Measurements from ENCODE around the gene NAV3.

NAV3 gene

GRCh38 chr12:78186670-78187069 is 356.0 kb downstream of the NAV3 start:
- no peak for DNase-seq (ENCODE audit: low read depth)

- no peak for DNase-seq (ENCODE audit: low read depth)
Observed at GRCh38 chr12:78187741-78188140, 357.0 kb downstream of the NAV3 start.

DNA sequence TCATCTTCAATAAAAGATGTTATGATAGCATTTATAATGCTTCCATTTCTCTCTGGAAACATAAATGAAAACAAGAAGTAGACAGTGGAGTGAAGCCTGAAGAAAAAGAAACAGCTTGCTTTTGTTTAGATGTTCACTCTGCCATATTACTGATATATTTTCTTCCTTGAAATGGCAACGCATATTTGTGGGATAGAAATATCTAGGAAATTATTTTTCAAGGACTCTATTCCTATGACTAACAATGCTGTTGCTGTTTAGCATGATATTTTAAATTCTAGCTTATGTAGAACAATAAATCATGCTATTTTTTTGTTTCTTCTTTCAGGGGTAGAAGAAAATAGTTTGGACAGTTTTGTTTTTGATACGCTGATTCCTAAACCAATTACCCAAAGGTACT is 359.0 kb downstream of the NAV3 start:
- DNase-seq (ENCODE audit: low read depth) = no peak

GRCh38 chr12:78191611-78192010 is 360.9 kb downstream of the NAV3 start:
- DNase-seq (ENCODE audit: low read depth) = no peak

- no peak for DNase-seq (ENCODE audit: low read depth)
Observed at GRCh38 chr12:78192979-78193378, 362.3 kb downstream of the NAV3 start.

DNA sequence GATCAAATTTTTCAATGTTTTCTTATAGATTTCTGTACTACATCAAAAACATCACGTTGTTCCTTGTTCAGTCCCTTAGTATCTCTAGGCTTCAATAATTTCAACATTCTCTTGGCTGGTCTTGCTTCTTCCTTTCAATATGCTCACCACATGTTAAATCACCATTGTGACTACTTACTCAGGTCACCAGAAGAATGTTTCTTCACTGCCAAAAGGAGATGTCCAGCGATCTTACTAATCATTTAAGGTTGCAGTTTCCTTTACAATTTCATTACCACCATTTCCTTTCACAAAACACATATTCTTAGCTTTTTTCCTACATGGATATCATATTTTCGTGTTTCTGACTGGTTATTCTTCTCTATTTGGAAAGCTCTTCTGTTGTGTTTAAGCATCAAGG is 363.8 kb downstream of the NAV3 start:
- no peak for DNase-seq (ENCODE audit: low read depth)

GRCh38 chr12:78198896-78199295 is 368.2 kb downstream of the NAV3 start:
- no peak for DNase-seq (ENCODE audit: low read depth)

DNA sequence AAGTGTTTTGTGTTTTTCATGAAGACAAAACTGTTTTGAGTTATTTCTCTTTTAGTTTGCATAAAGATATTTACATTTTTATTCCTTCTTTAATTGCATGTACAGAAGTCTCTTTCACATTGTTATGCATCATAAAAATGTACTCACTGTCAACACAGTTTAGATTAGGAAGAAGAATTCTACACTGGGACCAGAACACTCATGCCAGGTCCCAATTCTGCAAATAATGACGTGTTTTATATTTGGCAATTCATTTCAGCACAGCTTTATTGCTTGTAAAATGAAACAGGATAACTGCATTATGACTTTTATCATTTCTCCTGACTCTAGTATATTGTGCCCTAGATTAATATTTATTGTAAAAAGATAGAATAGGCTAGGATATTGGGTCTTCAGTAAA is 369.2 kb downstream of the NAV3 start:
- DNase-seq (ENCODE audit: low read depth) = no peak

GRCh38 chr12:78204926-78205325 is 374.2 kb downstream of the NAV3 start:
- no peak for DNase-seq (ENCODE audit: low read depth)

GRCh38 chr12:78208092-78208491 is 377.4 kb downstream of the NAV3 start:
- DNase-seq (ENCODE audit: low read depth) = no peak

DNA sequence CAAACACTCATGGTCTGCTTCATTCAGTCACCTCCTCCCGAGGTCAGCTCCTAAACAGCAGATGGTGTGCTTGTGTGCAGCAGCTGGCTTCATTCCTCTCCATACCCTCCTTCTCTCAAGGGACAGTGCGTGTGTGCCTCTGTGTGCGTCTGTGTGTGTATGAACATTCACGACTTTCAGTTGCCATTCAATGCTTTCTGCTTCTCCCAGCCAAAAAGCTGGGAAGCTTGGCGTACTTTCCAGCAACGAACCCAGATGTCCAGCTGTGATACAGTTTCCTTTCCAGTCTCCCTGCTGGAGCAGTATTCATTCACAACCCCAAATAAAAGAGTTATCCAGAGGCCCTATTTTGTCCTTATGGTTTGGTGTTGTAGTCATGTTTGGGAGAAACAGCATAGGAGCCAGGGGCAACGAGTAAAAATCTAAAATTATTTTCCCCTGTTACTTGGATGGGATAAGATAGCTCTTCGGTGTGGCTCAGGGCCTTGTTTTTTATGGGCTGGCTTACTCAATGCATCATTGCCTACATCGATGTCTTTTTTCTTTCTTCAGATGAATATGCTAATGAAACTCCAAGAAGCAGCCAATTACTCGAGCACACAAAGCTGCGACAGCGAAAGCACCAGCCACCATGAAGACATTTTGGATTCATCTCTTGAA is 379.3 kb downstream of the NAV3 start:
- DNase-seq (ENCODE audit: low read depth) = no peak

DNA sequence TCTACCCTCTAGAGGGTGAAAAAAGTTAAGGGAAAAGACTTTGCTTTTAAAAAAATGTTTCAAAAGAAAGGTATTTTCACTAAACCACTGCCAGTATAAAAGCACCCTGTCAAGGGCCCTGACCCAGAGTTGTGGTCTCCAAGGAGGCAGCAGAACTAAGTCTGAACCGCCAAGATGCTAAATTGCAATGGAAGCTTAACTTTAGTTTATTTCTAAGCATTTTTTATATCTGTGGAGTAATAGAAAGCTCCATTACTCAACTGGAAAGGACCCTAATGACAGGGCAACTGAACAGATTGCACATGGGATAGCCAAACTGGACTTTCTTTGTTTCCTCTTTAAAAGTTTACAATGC is 379.8 kb downstream of the NAV3 start:
- DNase-seq (ENCODE audit: low read depth) = no peak

- DNase-seq (ENCODE audit: low read depth) = no peak
Observed at GRCh38 chr12:78210894-78211302, 380.2 kb downstream of the NAV3 start.

DNA sequence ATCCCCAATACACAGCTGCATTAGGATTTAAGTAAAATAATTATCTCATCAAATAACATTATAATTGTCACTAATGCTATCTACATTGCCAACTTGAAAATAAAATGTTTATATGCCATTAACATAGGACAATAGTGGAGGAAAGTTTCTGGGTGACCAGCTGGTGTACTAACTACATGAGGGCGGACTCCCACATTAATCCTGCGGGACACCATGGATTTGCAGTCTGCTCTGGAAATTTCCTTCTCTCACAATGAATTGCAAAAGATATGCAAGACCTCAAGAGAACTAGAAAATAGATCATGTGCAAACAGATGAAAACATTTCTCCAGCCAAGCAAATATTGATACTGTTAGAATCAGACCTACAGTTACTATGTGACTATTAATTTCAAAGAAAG is 390.1 kb downstream of the NAV3 start:
- DNase-seq (ENCODE audit: low read depth) = no peak

DNA sequence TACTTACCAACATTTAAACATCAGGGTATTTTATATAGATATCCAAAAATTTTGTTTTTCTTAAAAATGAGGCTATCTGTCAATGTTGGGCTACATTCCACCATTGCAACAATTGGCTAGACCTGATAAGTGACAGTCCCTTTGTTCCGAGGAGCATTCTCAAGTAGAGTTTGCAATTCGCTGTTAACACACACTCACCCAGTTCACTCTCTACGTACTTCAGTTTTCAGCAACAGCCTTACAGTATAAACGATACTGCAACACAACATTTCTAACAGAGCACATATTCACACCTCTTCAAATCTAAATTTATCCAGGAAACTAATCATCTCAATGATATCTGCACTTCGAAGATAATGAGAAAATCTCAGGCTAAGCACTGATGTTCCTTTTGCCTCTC is 393.5 kb downstream of the NAV3 start:
- no peak for DNase-seq (ENCODE audit: low read depth)

- no peak for DNase-seq (ENCODE audit: low read depth)
Observed at GRCh38 chr12:78226763-78227162, 396.1 kb downstream of the NAV3 start.

- DNase-seq (ENCODE audit: low read depth) = no peak
Observed at GRCh38 chr12:78229591-78230101, 399.0 kb downstream of the NAV3 start.

GRCh38 chr12:78232756-78233155 is 402.1 kb downstream of the NAV3 start:
- DNase-seq (ENCODE audit: low read depth) = no peak

DNA sequence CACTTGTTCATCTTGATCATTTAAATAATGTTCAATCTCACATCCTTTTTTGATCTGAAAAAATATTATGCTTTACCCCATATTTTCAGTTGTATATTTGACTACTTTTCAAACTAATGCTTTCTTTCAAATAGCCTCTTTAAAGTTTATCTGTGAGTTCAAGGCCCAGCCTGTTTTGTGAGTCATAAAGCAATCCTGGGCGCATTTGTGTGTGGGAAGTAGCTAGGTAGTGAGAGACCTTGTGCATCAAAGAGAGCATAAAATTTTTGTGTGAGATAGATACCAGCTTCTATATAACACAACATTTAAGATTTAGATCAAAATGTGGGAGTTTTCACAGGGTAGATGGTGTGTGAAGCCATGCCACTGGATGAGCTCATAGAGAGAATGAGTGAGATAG is 405.6 kb downstream of the NAV3 start:
- DNase-seq (ENCODE audit: low read depth) = no peak

GRCh38 chr12:78239544-78239943 is 408.9 kb downstream of the NAV3 start:
- DNase-seq (ENCODE audit: low read depth) = no peak

GRCh38 chr12:78240827-78241226 is 410.1 kb downstream of the NAV3 start:
- DNase-seq (ENCODE audit: low read depth) = no peak

DNA sequence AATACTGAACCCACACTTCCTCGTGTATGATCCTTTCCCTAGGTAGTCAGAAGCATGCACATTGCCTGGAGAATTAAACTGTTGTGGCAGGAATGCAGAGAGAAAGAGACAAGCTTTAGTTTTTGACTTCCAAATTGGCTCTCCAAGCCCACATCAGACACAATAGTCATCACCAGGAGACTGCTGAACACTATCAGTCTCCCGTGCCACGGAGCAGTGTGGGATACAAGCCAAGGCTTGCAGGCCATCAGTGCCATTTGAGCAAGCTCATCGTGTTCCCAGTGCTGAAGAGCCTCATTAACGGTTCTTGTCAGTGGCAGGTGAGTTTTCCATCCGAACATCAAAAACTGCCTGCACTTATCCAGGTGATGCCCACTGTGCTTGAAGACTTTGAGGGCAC is 410.8 kb downstream of the NAV3 start:
- no peak for DNase-seq (ENCODE audit: low read depth)

DNA sequence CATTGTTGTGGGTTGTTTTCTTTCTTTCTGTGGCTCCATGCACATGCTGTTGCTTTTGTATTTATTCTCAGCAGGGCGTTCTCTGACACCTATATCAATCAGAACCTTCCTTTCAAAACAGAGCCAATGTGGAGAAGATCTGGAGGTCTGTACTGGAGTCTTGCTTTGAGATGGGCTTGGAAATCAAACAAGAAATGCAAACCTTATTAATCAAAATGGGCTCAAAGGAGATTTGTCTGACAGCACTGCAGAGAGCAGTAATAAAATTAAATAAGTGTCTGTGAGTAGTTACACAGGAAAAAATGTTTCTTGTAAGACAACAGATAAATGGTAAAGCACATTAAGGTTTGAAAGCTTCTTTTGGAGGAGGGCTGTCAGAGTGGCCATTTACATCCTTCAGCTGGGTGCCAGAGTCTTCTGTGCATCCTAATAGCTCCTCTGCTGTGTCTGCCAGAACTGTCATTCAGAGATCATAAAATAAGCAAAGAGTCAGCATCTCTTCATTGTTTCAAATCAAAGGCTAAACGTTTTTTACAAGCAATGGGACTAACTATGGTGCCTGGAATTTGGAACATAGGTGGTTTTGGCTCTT is 414.3 kb downstream of the NAV3 start:
- DNase-seq (ENCODE audit: low read depth) = no peak

DNA sequence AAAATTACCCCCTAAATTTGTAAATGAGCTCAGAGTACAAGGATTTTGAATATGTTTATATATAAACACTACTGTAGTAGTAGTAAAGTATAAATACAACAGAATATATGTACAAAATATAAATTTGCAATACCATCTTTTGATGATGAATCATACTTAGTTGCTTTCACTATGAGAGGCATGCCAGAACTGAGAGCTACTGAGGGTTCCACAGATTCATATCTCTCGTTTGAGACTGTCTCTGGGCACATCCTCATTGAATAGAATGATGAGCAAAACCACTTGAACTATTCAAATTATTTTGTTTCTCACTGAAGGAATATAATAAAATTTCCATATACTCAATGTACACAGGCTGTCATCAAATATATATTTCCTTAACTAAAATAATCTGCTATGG is 417.6 kb downstream of the NAV3 start:
- no peak for DNase-seq (ENCODE audit: low read depth)

All from activated T-cell treated with anti-CD3 and anti-CD28 coated beads for 1 hour (primary cell).